Measurements from ENCODE around the gene IL17B.

The IL17B gene

GRCh38 chr5:149425729-149426128, 46.6 kb upstream of the IL17B start:
- H3K27me3 ChIP-seq (ENCODE audit: insufficient read depth, low read depth) = no peaks in the 10 kb centered on the region
- H3K27ac ChIP-seq = no peak overlapping the region
- H3K4me2 ChIP-seq = no peak overlapping the region
- H3K9ac ChIP-seq = no peak overlapping the region
- no peaks in the 10 kb centered on the region for H4K20me1 ChIP-seq (ENCODE audit: insufficient read depth)
- no peaks in the 10 kb centered on the region for H3K4me1 ChIP-seq (ENCODE audit: low read depth, poor library complexity, severe bottlenecking)
- H3K36me3 ChIP-seq (ENCODE audit: insufficient read depth) = no peaks in the 10 kb centered on the region
- no peak overlapping the region for H2AFZ ChIP-seq (ENCODE audit: low read depth)
- H3K4me3 ChIP-seq (IDR thresholded peaks at IDR 0.05; ENCODE audit: insufficient read depth, low read depth, low read length) = no peak overlapping the region
- no peak for TF ChIP-seq CTCF (conservative IDR thresholded peaks at IDR 0.05; ENCODE audit: low read depth, low read length)
- no peaks in the 10 kb centered on the region for H3K79me2 ChIP-seq (ENCODE audit: insufficient read depth, low read depth)

- H4K20me1 ChIP-seq (ENCODE audit: insufficient read depth) = no peaks in the 10 kb centered on the region
- no peak overlapping the region for H3K4me3 ChIP-seq (IDR thresholded peaks at IDR 0.05; ENCODE audit: insufficient read depth, low read depth, low read length)
- H3K4me2 ChIP-seq = no peak overlapping the region
Observed at GRCh38 chr5:149424371-149425315, 45.6 kb upstream of the IL17B start.

DNA sequence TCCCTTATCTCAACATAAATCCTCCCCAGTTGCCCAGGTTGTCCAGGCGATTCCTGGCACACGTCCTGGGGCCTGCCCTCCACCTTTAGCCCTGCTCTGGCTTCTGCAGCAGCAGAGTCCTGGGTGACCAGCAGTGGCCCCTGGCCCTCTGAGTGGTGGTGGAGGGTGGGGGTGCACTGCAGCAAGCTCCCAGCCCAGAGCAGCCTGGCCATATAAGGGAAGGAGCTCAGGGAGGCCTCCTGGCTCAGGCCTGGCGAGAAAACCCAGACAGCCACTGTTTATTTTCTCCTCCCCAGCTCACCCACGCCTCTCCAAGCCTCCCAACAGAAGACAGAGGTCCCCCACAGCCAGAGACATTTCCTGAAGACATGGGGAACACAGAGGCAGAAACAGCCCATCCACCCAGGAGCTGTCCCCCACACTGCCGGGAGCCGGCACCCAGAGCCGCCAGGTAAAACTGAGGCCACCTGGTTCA, 44.7 kb upstream of the IL17B start:
- no peak overlapping the region for H3K9ac ChIP-seq
- H3K27ac ChIP-seq = no peak overlapping the region
- no peak for TF ChIP-seq CTCF (conservative IDR thresholded peaks at IDR 0.05; ENCODE audit: low read depth, low read length)
- H3K4me1 ChIP-seq (ENCODE audit: low read depth, poor library complexity, severe bottlenecking) = no peaks in the 10 kb centered on the region
- no peaks in the 10 kb centered on the region for H4K20me1 ChIP-seq (ENCODE audit: insufficient read depth)
- no peak overlapping the region for H3K4me3 ChIP-seq (IDR thresholded peaks at IDR 0.05; ENCODE audit: insufficient read depth, low read depth, low read length)
- H3K36me3 ChIP-seq (ENCODE audit: insufficient read depth) = no peaks in the 10 kb centered on the region
- no peaks in the 10 kb centered on the region for H3K27me3 ChIP-seq (ENCODE audit: insufficient read depth, low read depth)
- H3K4me2 ChIP-seq = no peak overlapping the region
- H2AFZ ChIP-seq (ENCODE audit: low read depth) = no peak overlapping the region
- no peaks in the 10 kb centered on the region for H3K79me2 ChIP-seq (ENCODE audit: insufficient read depth, low read depth)

More at GRCh38 chr5:149424371-149425315, 45.6 kb upstream of the IL17B start:
- H3K27ac ChIP-seq = no peak overlapping the region
- no peak for TF ChIP-seq CTCF (conservative IDR thresholded peaks at IDR 0.05; ENCODE audit: low read depth, low read length)
- no peak overlapping the region for H3K9ac ChIP-seq
- no peaks in the 10 kb centered on the region for H3K79me2 ChIP-seq (ENCODE audit: insufficient read depth, low read depth)
- H3K36me3 ChIP-seq (ENCODE audit: insufficient read depth) = no peaks in the 10 kb centered on the region
- H3K4me1 ChIP-seq (ENCODE audit: low read depth, poor library complexity, severe bottlenecking) = no peaks in the 10 kb centered on the region
- no peak overlapping the region for H2AFZ ChIP-seq (ENCODE audit: low read depth)
- H3K27me3 ChIP-seq (ENCODE audit: insufficient read depth, low read depth) = no peaks in the 10 kb centered on the region

GRCh38 chr5:149423049-149423793, 44.1 kb upstream of the IL17B start:
- Histone ChIP-seq H3K27ac (no peak overlapping the region), H3K4me1 (ENCODE audit: low read depth, poor library complexity, severe bottlenecking) (no peaks in the 10 kb centered on the region)

More at GRCh38 chr5:149423049-149423793, 44.1 kb upstream of the IL17B start:
- no peak for TF ChIP-seq CTCF (conservative IDR thresholded peaks at IDR 0.05; ENCODE audit: low read depth, low read length)
- no peak overlapping the region for H2AFZ ChIP-seq (ENCODE audit: low read depth)
- no peaks in the 10 kb centered on the region for H4K20me1 ChIP-seq (ENCODE audit: insufficient read depth)
- no peak overlapping the region for H3K4me2 ChIP-seq
- no peaks in the 10 kb centered on the region for H3K27me3 ChIP-seq (ENCODE audit: insufficient read depth, low read depth)
- no peak overlapping the region for H3K9ac ChIP-seq
- no peaks in the 10 kb centered on the region for H3K36me3 ChIP-seq (ENCODE audit: insufficient read depth)
- no peaks in the 10 kb centered on the region for H3K79me2 ChIP-seq (ENCODE audit: insufficient read depth, low read depth)
- no peak overlapping the region for H3K4me3 ChIP-seq (IDR thresholded peaks at IDR 0.05; ENCODE audit: insufficient read depth, low read depth, low read length)
